Subcutaneous abdominal adipose tissue (tissue), 5 donors: ENCODE measurements around the gene ECI2.
"Not testable (repeated sequence)": the region's sequence is repeated elsewhere in the genome, so short reads cannot be mapped to it uniquely, and the experiment has no call there.

Source experiments
- H3K27ac ChIP-seq: one replicate; pipeline ENCODE4 v1.7.0; 2013; ENCODE audit warnings: low read depth, mild to moderate bottlenecking, inconsistent platforms, low read length, moderate library complexity
- H3K27me3 ChIP-seq, 5 donors: one replicate each; pipeline ENCODE4 v1.7.0; 2013; ENCODE audit warnings: low read length in 5 of 5, inconsistent platforms in 1 of 5; ENCODE audit not compliant: control insufficient read depth in 5 of 5, insufficient read depth in 4 of 5
- H3K36me3 ChIP-seq, 5 donors: one replicate each; pipeline ENCODE4 v1.7.0; 2013; ENCODE audit warnings: low read length in 5 of 5; ENCODE audit not compliant: control insufficient read depth in 5 of 5, insufficient read depth in 5 of 5
- H3K4me1 ChIP-seq, 5 donors: one replicate each; pipeline ENCODE4 v1.7.0; 2013; ENCODE audit warnings: low read length in 5 of 5, mild to moderate bottlenecking in 3 of 5, moderate library complexity in 1 of 5; ENCODE audit not compliant: control insufficient read depth in 5 of 5, insufficient read depth in 5 of 5
- H3K4me3 ChIP-seq, 5 donors: one replicate each; pipeline ENCODE4 v1.7.0; 2013; ENCODE audit warnings: low read length in 5 of 5, low read depth in 1 of 5
- H3K9ac ChIP-seq, 5 donors: one replicate each; pipeline ENCODE4 v1.7.0; 2013; ENCODE audit warnings: low read length in 5 of 5, mild to moderate bottlenecking in 4 of 5, moderate library complexity in 3 of 5
- H3K9me3 ChIP-seq, 5 donors: one replicate each; pipeline ENCODE4 v1.7.0; 2013; ENCODE audit warnings: low read length in 5 of 5; ENCODE audit not compliant: control insufficient read depth in 5 of 5
- donor health status: healthy.
- donor health status: healthy.
- donor health status: healthy.
- donor health status: healthy.
- donor health status: healthy.

ECI2 gene

DNA sequence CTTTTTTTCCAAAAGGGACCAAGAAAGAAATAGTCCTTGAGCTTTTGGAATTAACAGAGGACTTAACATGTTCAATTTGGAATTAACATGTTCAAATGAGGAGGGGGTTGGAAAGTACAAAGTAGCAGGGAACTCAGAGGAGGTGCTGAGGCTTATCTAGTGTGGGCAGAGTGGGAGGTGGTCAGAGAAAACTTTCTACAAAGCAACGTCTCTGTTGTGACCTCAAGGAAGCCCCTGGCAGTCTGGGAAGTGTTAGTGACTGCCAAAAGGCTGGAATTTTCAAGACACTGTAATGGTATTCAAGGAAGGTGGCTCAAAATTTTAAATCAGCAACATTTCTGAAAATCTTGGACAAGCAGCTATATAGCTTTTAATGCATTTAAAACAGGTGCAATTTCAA is 7.3 kb downstream of the ECI2 start:
- Histone ChIP-seq H3K27me3 (no peaks in the 10 kb centered on the region), H3K27ac (no peak overlapping the region), H3K4me1 (peaks cover 0 to 12% (median 10%) of the 10 kb centered on the region in 5 donors), H3K36me3 (peaks cover 48 to 81% (median 64%) of the 10 kb centered on the region in 5 donors), H3K9me3 (no peaks in the 10 kb centered on the region), H3K4me3 (no peak overlapping the region), H3K9ac (no peak overlapping the region)

- Histone ChIP-seq H3K9me3 (no peaks in the 10 kb centered on the region), H3K27me3 (no peaks in the 10 kb centered on the region), H3K9ac (peak overlapping the region in 2 of 5 donors; percentile 20 to 31), H3K27ac (peak overlapping the region; percentile 73), H3K4me1 (peaks cover 0 to 12% (median 10%) of the 10 kb centered on the region in 5 donors), H3K36me3 (peaks cover 56 to 84% (median 66%) of the 10 kb centered on the region in 5 donors), H3K4me3 (no peak overlapping the region)
These were observed 9.2 kb downstream of the ECI2 start for GRCh38 chr6:4125933-4126864.

DNA sequence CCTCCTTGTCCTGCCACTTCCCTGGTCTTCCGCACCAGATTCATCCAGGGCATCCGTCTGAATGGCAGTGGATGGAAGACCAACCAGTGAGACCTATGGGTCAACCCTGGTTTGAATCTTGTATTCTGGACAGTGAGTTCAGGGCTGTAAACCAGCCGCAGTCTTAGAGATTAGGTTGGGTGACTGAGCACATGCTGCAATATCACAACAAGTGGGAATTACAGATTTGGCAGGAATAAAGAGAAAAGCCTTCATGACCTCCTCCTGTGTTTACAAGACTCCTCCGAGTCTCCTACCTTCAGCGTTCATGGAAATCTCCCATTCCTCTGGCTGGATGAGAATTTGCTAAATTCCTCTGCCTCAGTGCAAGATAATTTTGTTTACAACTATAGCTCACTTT is 9.9 kb downstream of the ECI2 start:
- Histone ChIP-seq H3K9ac (no peak overlapping the region), H3K4me1 (peaks cover 0 to 12% (median 10%) of the 10 kb centered on the region in 5 donors), H3K27ac (no peak overlapping the region), H3K9me3 (no peaks in the 10 kb centered on the region), H3K36me3 (peaks cover 58 to 88% (median 70%) of the 10 kb centered on the region in 5 donors), H3K4me3 (no peak overlapping the region), H3K27me3 (no peaks in the 10 kb centered on the region)

DNA sequence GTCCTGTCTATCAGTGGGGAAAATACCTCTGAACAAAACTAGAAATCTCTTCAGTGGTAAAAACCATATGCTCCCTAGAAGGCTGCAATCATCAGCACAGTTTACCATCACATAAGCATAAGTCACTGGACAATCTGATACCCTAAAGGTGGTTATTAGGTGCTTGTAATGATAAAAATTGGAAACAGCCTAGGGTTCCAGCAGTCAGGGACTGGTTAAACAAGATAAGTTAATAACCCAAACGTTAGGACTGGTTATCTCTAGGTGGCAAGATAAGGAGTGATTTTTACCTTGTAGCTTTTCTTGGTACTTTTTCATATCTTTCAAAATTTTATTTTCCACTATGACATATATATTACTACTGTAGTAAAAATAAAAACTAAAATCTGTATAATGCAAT is 11.0 kb downstream of the ECI2 start:
- Histone ChIP-seq H3K27me3 (no peaks in the 10 kb centered on the region), H3K4me3 (no peak overlapping the region), H3K27ac (no peak overlapping the region), H3K4me1 (peaks cover 0 to 12% (median 10%) of the 10 kb centered on the region in 5 donors), H3K36me3 (peaks cover 54 to 85% (median 66%) of the 10 kb centered on the region in 5 donors), H3K9me3 (no peaks in the 10 kb centered on the region), H3K9ac (no peak overlapping the region)

DNA sequence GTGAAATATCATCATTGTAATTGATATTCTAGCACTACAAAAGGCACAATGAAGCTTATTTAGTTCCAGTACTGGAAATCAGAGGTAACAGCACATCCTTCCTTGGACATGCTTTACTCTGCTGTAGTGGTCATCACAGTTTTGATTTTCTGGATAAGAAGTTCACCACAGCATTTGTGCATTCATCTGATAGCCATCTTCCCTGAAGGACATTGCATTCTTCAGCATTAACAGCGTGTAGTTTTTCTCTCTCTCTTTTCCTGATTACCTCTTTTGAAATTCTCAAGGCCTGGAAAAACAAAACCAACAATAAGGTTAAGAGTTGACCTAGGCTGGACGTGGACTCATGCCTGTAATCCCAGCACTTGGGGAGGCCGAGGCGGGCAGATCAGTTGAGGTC is 19.6 kb downstream of the ECI2 start:
- no peaks in the 10 kb centered on the region for H3K27me3 ChIP-seq
- no peak overlapping the region for H3K4me3 ChIP-seq
- H3K9ac ChIP-seq = no peak overlapping the region
- H3K4me1 ChIP-seq = peaks cover 0 to 9% (median 0%) of the 10 kb centered on the region in 5 donors
- H3K27ac ChIP-seq = no peak overlapping the region
- peaks cover 32 to 57% (median 50%) of the 10 kb centered on the region in 5 donors for H3K36me3 ChIP-seq
- peaks cover 0 to 7% (median 2%) of the 10 kb centered on the region in 5 donors for H3K9me3 ChIP-seq

GRCh38 chr6:4114123-4114522 is 21.3 kb downstream of the ECI2 start:
- H3K27ac ChIP-seq = no peak overlapping the region
- peaks cover 0 to 19% (median 8%) of the 10 kb centered on the region in 5 donors for H3K4me1 ChIP-seq
- H3K27me3 ChIP-seq = no peaks in the 10 kb centered on the region
- no peak overlapping the region for H3K4me3 ChIP-seq
- H3K9ac ChIP-seq = no peak overlapping the region
- H3K36me3 ChIP-seq = peaks cover 25 to 43% (median 37%) of the 10 kb centered on the region in 5 donors
- peaks cover 0 to 7% (median 2%) of the 10 kb centered on the region in 5 donors for H3K9me3 ChIP-seq

- Histone ChIP-seq H3K9ac (no peak overlapping the region), H3K4me1 (peaks cover 0 to 22% (median 11%) of the 10 kb centered on the region in 5 donors), H3K27me3 (no peaks in the 10 kb centered on the region), H3K4me3 (no peak overlapping the region), H3K36me3 (peaks cover 25 to 38% (median 32%) of the 10 kb centered on the region in 5 donors), H3K27ac (no peak overlapping the region), H3K9me3 (peaks cover 0 to 7% (median 2%) of the 10 kb centered on the region in 5 donors)
These were observed 21.7 kb downstream of the ECI2 start for GRCh38 chr6:4113649-4114048.

GRCh38 chr6:4112366-4112765 is 23.0 kb downstream of the ECI2 start:
- Histone ChIP-seq H3K9ac (no peak overlapping the region), H3K27me3 (no peaks in the 10 kb centered on the region), H3K4me3 (no peak overlapping the region), H3K4me1 (peaks cover 0 to 25% (median 14%) of the 10 kb centered on the region in 5 donors), H3K9me3 (peaks cover 0 to 7% (median 2%) of the 10 kb centered on the region in 5 donors), H3K27ac (no peak overlapping the region), H3K36me3 (peaks cover 19 to 26% (median 22%) of the 10 kb centered on the region in 5 donors)

DNA sequence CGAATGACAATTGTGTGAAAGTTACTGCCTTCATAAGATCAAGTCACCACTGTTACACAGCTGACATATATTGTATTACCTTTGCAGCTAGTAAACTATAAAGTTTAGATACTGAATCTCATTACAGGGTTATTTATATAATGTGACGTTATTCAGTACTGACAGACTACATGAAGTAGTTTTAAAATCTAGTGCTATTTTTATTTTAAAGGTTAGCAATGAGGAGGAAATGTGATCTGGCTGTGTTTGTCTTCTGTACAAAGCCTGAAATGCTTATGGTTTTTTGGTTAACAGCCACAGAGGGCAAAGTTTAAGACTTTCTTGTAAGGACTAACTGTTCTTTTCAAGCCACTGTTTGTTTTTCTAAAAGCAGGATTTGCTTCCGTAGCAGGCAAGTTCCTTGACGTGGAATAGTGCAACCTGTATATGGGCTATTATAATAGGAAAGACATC is 26.0 kb downstream of the ECI2 start:
- H3K27ac ChIP-seq, H3K9ac ChIP-seq, H3K9me3 ChIP-seq, H3K36me3 ChIP-seq, H3K27me3 ChIP-seq, H3K4me3 ChIP-seq: not testable (repeated sequence)
- peaks cover 0 to 24% (median 14%) of the 10 kb centered on the region in 5 donors for H3K4me1 ChIP-seq

DNA sequence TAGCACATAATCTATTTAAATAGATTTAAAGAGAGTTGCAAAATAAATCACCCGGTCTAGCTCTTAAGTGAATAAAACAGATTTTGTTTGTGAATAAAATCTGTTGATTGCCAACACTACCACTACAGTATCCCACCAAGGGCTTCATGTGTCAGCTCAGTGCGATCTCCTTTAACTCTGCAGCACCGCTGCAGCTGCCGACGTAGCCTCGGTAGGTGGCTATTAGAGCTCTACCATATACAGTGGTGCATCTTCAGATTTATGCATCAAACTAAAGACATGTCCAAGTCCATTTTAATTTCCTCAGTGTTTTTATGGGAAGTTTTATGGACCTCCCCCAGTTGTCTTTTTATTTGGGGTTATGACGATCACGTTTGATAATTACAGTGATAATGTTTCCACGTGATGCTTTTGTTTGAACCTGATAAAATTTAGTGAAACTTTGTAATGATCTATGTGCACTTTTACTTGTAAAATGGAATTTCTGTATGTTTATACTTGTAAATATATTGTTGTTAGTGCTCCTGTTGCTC is 26.7 kb downstream of the ECI2 start:
- Histone ChIP-seq H3K9me3 (peaks cover 0 to 7% (median 2%) of the 10 kb centered on the region in 5 donors), H3K9ac (no peak overlapping the region), H3K27ac (no peak overlapping the region), H3K4me3 (no peak overlapping the region), H3K27me3 (no peaks in the 10 kb centered on the region), H3K4me1 (peaks cover 0 to 17% (median 14%) of the 10 kb centered on the region in 5 donors), H3K36me3 (no peaks in the 10 kb centered on the region)
